Measurements from ENCODE around the gene SSMEM1. TPM values are rescaled to one million over a fixed set of nuclear protein-coding genes. Genes with fewer than 3 reads are reported as not detected.
"Not testable (repeated sequence)": the region's sequence is repeated elsewhere in the genome, so short reads cannot be mapped to it uniquely, and the experiment has no call there.

Gene SSMEM1
- total and polyA plus RNA-seq, 2 donors, result 0.02 TPM; not detected in 1

- H3K27ac ChIP-seq (ENCODE audit: low read depth in 1 of 2, low read length in 1 of 2), result no peak overlapping the region
- no peak overlapping the region for H3K4me3 ChIP-seq (ENCODE audit: low read length in 2 of 2)
- 97% methylated on average over 9 of the region's 9 CpGs for WGBS
- H3K9me3 ChIP-seq (ENCODE audit: control insufficient read depth in 2 of 2, insufficient read depth in 1 of 2, low read length in 1 of 2), result no peaks in the 10 kb centered on the region
- no peaks in the 10 kb centered on the region for H3K36me3 ChIP-seq (ENCODE audit: control insufficient read depth in 2 of 2, insufficient read depth in 2 of 2, low read length in 1 of 2)
- no peak for DNase-seq (ENCODE audit: low read depth in 6 of 9, low spot score in 9 of 9)
- no peaks in the 10 kb centered on the region for H3K27me3 ChIP-seq (ENCODE audit: control insufficient read depth in 2 of 2, insufficient read depth in 1 of 2, low read length in 1 of 2)
- H3K4me1 ChIP-seq (ENCODE audit: control insufficient read depth in 2 of 2, insufficient read depth in 2 of 2, low read length in 2 of 2), result no peaks in the 10 kb centered on the region
Observed at GRCh38 chr7:130219871-130220270, 12.2 kb downstream of the SSMEM1 start.

- Histone ChIP-seq H3K36me3 (ENCODE audit: control insufficient read depth in 2 of 2, insufficient read depth in 2 of 2, low read length in 1 of 2) (no peaks in the 10 kb centered on the region), H3K4me1 (ENCODE audit: control insufficient read depth in 2 of 2, insufficient read depth in 2 of 2, low read length in 2 of 2) (no peaks in the 10 kb centered on the region), H3K27ac (ENCODE audit: low read depth in 1 of 2, low read length in 1 of 2) (no peak overlapping the region), H3K9me3 (ENCODE audit: control insufficient read depth in 2 of 2, insufficient read depth in 1 of 2, low read length in 1 of 2) (no peaks in the 10 kb centered on the region), H3K27me3 (ENCODE audit: control insufficient read depth in 2 of 2, insufficient read depth in 1 of 2, low read length in 1 of 2) (no peaks in the 10 kb centered on the region), H3K4me3 (ENCODE audit: low read length in 2 of 2) (no peak overlapping the region)
- DNase-seq (ENCODE audit: low read depth in 6 of 9, low spot score in 9 of 9), result no peak
- 97% methylated on average over 4 of the region's 4 CpGs for WGBS
Observed at GRCh38 chr7:130221746-130222145, 14.1 kb downstream of the SSMEM1 start.

GRCh38 chr7:130223646-130224045 lies 16.0 kb downstream of the SSMEM1 start:
- Histone ChIP-seq H3K36me3 (ENCODE audit: control insufficient read depth in 2 of 2, insufficient read depth in 2 of 2, low read length in 1 of 2) (no peaks in the 10 kb centered on the region), H3K27ac (ENCODE audit: low read depth in 1 of 2, low read length in 1 of 2) (no peak overlapping the region), H3K27me3 (ENCODE audit: control insufficient read depth in 2 of 2, insufficient read depth in 1 of 2, low read length in 1 of 2) (no peaks in the 10 kb centered on the region), H3K9me3 (ENCODE audit: control insufficient read depth in 2 of 2, insufficient read depth in 1 of 2, low read length in 1 of 2) (no peaks in the 10 kb centered on the region), H3K4me1 (ENCODE audit: control insufficient read depth in 2 of 2, insufficient read depth in 2 of 2, low read length in 2 of 2) (no peaks in the 10 kb centered on the region), H3K4me3 (ENCODE audit: low read length in 2 of 2) (no peak overlapping the region)
- DNase-seq (ENCODE audit: low read depth in 6 of 9, low spot score in 9 of 9), result no peak
- WGBS, result 59% methylated on average over 1 of the region's 1 CpG

GRCh38 chr7:130224210-130224609 lies 16.6 kb downstream of the SSMEM1 start:
- Histone ChIP-seq H3K4me1 (ENCODE audit: control insufficient read depth in 2 of 2, insufficient read depth in 2 of 2, low read length in 2 of 2) (no peaks in the 10 kb centered on the region), H3K27ac (ENCODE audit: low read depth in 1 of 2, low read length in 1 of 2) (no peak overlapping the region), H3K9me3 (ENCODE audit: control insufficient read depth in 2 of 2, insufficient read depth in 1 of 2, low read length in 1 of 2) (no peaks in the 10 kb centered on the region), H3K4me3 (ENCODE audit: low read length in 2 of 2) (no peak overlapping the region), H3K27me3 (ENCODE audit: control insufficient read depth in 2 of 2, insufficient read depth in 1 of 2, low read length in 1 of 2) (no peaks in the 10 kb centered on the region), H3K36me3 (ENCODE audit: control insufficient read depth in 2 of 2, insufficient read depth in 2 of 2, low read length in 1 of 2) (no peaks in the 10 kb centered on the region)
- WGBS, result 97% methylated on average over 5 of the region's 5 CpGs
- no peak for DNase-seq (ENCODE audit: low read depth in 6 of 9, low spot score in 9 of 9)

- H3K4me3 ChIP-seq (ENCODE audit: low read length in 2 of 2); H3K4me1 ChIP-seq (ENCODE audit: control insufficient read depth in 2 of 2, insufficient read depth in 2 of 2, low read length in 2 of 2); H3K27ac ChIP-seq (ENCODE audit: low read depth in 1 of 2, low read length in 1 of 2); DNase-seq (ENCODE audit: low read depth in 6 of 9, low spot score in 9 of 9); H3K27me3 ChIP-seq (ENCODE audit: control insufficient read depth in 2 of 2, insufficient read depth in 1 of 2, low read length in 1 of 2); H3K9me3 ChIP-seq (ENCODE audit: control insufficient read depth in 2 of 2, insufficient read depth in 1 of 2, low read length in 1 of 2); H3K36me3 ChIP-seq (ENCODE audit: control insufficient read depth in 2 of 2, insufficient read depth in 2 of 2, low read length in 1 of 2): not testable (repeated sequence)
- 95% methylated on average over 3 of the region's 3 CpGs for WGBS
Observed at GRCh38 chr7:130224923-130225322, 17.3 kb downstream of the SSMEM1 start.

- H3K9me3 ChIP-seq (ENCODE audit: control insufficient read depth in 2 of 2, insufficient read depth in 1 of 2, low read length in 1 of 2), result no peaks in the 10 kb centered on the region
- no peaks in the 10 kb centered on the region for H3K27me3 ChIP-seq (ENCODE audit: control insufficient read depth in 2 of 2, insufficient read depth in 1 of 2, low read length in 1 of 2)
- DNase-seq (ENCODE audit: low read depth in 6 of 9, low spot score in 9 of 9), result no peak
- no peaks in the 10 kb centered on the region for H3K4me1 ChIP-seq (ENCODE audit: control insufficient read depth in 2 of 2, insufficient read depth in 2 of 2, low read length in 2 of 2)
- H3K4me3 ChIP-seq (ENCODE audit: low read length in 2 of 2), result no peak overlapping the region
- WGBS, result 94% methylated on average over 1 of the region's 1 CpG
- H3K27ac ChIP-seq (ENCODE audit: low read depth in 1 of 2, low read length in 1 of 2), result no peak overlapping the region
- no peaks in the 10 kb centered on the region for H3K36me3 ChIP-seq (ENCODE audit: control insufficient read depth in 2 of 2, insufficient read depth in 2 of 2, low read length in 1 of 2)
Observed at GRCh38 chr7:130226333-130226732, 18.7 kb downstream of the SSMEM1 start.

- 96% methylated on average over 1 of the region's 1 CpG for WGBS
- H3K4me1 ChIP-seq (ENCODE audit: control insufficient read depth in 2 of 2, insufficient read depth in 2 of 2, low read length in 2 of 2), result no peaks in the 10 kb centered on the region
- no peaks in the 10 kb centered on the region for H3K9me3 ChIP-seq (ENCODE audit: control insufficient read depth in 2 of 2, insufficient read depth in 1 of 2, low read length in 1 of 2)
- no peak for DNase-seq (ENCODE audit: low read depth in 6 of 9, low spot score in 9 of 9)
- H3K27ac ChIP-seq (ENCODE audit: low read depth in 1 of 2, low read length in 1 of 2), result no peak overlapping the region
- no peaks in the 10 kb centered on the region for H3K27me3 ChIP-seq (ENCODE audit: control insufficient read depth in 2 of 2, insufficient read depth in 1 of 2, low read length in 1 of 2)
- H3K4me3 ChIP-seq (ENCODE audit: low read length in 2 of 2), result no peak overlapping the region
- no peaks in the 10 kb centered on the region for H3K36me3 ChIP-seq (ENCODE audit: control insufficient read depth in 2 of 2, insufficient read depth in 2 of 2, low read length in 1 of 2)
Observed at GRCh38 chr7:130227883-130228575, 20.4 kb downstream of the SSMEM1 start.

- no peaks in the 10 kb centered on the region for H3K4me1 ChIP-seq (ENCODE audit: control insufficient read depth in 2 of 2, insufficient read depth in 2 of 2, low read length in 2 of 2)
- no peaks in the 10 kb centered on the region for H3K9me3 ChIP-seq (ENCODE audit: control insufficient read depth in 2 of 2, insufficient read depth in 1 of 2, low read length in 1 of 2)
- H3K4me3 ChIP-seq (ENCODE audit: low read length in 2 of 2), result no peak overlapping the region
- H3K27me3 ChIP-seq (ENCODE audit: control insufficient read depth in 2 of 2, insufficient read depth in 1 of 2, low read length in 1 of 2), result no peaks in the 10 kb centered on the region
- no peaks in the 10 kb centered on the region for H3K36me3 ChIP-seq (ENCODE audit: control insufficient read depth in 2 of 2, insufficient read depth in 2 of 2, low read length in 1 of 2)
- no peak for DNase-seq (ENCODE audit: low read depth in 6 of 9, low spot score in 9 of 9)
- no peak overlapping the region for H3K27ac ChIP-seq (ENCODE audit: low read depth in 1 of 2, low read length in 1 of 2)
- WGBS, result 93% methylated on average over 7 of the region's 7 CpGs
Observed at GRCh38 chr7:130228840-130229502, 21.3 kb downstream of the SSMEM1 start.

GRCh38 chr7:130229981-130230380 lies 22.3 kb downstream of the SSMEM1 start:
- not testable (repeated sequence) for H3K27ac ChIP-seq (ENCODE audit: low read depth in 1 of 2, low read length in 1 of 2); H3K27me3 ChIP-seq (ENCODE audit: control insufficient read depth in 2 of 2, insufficient read depth in 1 of 2, low read length in 1 of 2); H3K4me3 ChIP-seq (ENCODE audit: low read length in 2 of 2); H3K36me3 ChIP-seq (ENCODE audit: control insufficient read depth in 2 of 2, insufficient read depth in 2 of 2, low read length in 1 of 2); H3K9me3 ChIP-seq (ENCODE audit: control insufficient read depth in 2 of 2, insufficient read depth in 1 of 2, low read length in 1 of 2); H3K4me1 ChIP-seq (ENCODE audit: control insufficient read depth in 2 of 2, insufficient read depth in 2 of 2, low read length in 2 of 2); DNase-seq (ENCODE audit: low read depth in 6 of 9, low spot score in 9 of 9)
- WGBS, result 92% methylated on average over 25 of the region's 28 CpGs
